Astrocyte of the spinal cord (primary cell): ENCODE measurements around the gene ZNF329.

Experiments used
- DNase-seq: peaks from one replicate; pipeline ENCODE4 v3.0.0; 2011; ENCODE audit warnings: low read depth, low spot score
- H3K4me3 ChIP-seq: 2 replicates; pipeline ENCODE4 v1.5.1; 2011; ENCODE audit warnings: low read depth, mild to moderate bottlenecking, low read length, moderate library complexity
- CTCF ChIP-seq: IDR thresholded peaks from 2 replicates; pipeline ENCODE4 v1.5.1; 2012; ENCODE audit warnings: low read depth, mild to moderate bottlenecking, low read length, inconsistent platforms
- in situ Hi-C: cut with HindIII; loops from 2 replicates; pipeline ENCODE4 v1.10.0; 2017; ENCODE audit warnings: low sequenced_read_pairs

Gene ZNF329

GRCh38 chr19:58170860-58171259 lies 20.3 kb upstream of the ZNF329 start:
- in situ Hi-C loops: no loop called here
- TF ChIP-seq CTCF: no peak
- DNase-seq: peak; percentile 39
- H3K4me3 ChIP-seq: no peak overlapping the region

- TF ChIP-seq CTCF: no peak
- H3K4me3 ChIP-seq: no peak overlapping the region
- in situ Hi-C loops: no loop called here
- no peak for DNase-seq
Measured at GRCh38 chr19:58166708-58167280, 16.2 kb upstream of the ZNF329 start.

GRCh38 chr19:58166268-58166667 lies 15.7 kb upstream of the ZNF329 start:
- no peak overlapping the region for H3K4me3 ChIP-seq
- TF ChIP-seq CTCF: no peak
- in situ Hi-C loops: no loop called here
- no peak for DNase-seq

GRCh38 chr19:58157045-58157728 lies 6.6 kb upstream of the ZNF329 start:
- in situ Hi-C loops: no loop called here
- DNase-seq: no peak
- H3K4me3 ChIP-seq: no peak overlapping the region
- TF ChIP-seq CTCF: no peak

- H3K4me3 ChIP-seq: peak overlapping the region; percentile 63
- DNase-seq: peak; percentile 94
- peak; percentile 89 for TF ChIP-seq CTCF
- in situ Hi-C loops: no loop called here
Measured at GRCh38 chr19:58154679-58155648, 4.4 kb upstream of the ZNF329 start.

GRCh38 chr19:58154287-58154678 lies 3.7 kb upstream of the ZNF329 start:
- no peak for TF ChIP-seq CTCF
- DNase-seq: peak; percentile 37
- in situ Hi-C loops: no loop called here
- H3K4me3 ChIP-seq: peak overlapping the region; percentile 63
